Measurements from ENCODE around the gene CHKA. TPM values are rescaled to one million over a fixed set of nuclear protein-coding genes. Genes with fewer than 3 reads are reported as not detected.

Gene CHKA
- total and polyA plus RNA-seq, 2 of the 8 experiments (the other 6 are each of a cell fraction or from before 2014, with no cell fraction given): 61.2 to 86.6 TPM

GRCh38 chr11:68167474-68167873 lies 46.3 kb upstream of the CHKA start:
- WGBS, 2 experiments (ENCODE audit: extremely low coverage in 1 of 2, insufficient coverage in 1 of 2, insufficient read length in 1 of 2, insufficient replicate concordance in 2 of 2, low coverage in 1 of 2, low lambda C conversion rate in 2 of 2, missing lambda C conversion rate in 1 of 2): 96% methylated on average over 6 of the region's 6 CpGs; no CpG with 5 or more reads in 1 of the 2 experiments
- POLR2A ChIA-PET (ENCODE audit: partially characterized antibody): interaction anchor here (0.6 to 1.5 kb wide), 6 partner anchors 10 to 220 kb away, joined by 3 to 4 read pairs (median 3); no protein-coding TSS in a partner anchor
- no peak for TF ChIP-seq RNF2 (IDR thresholded peaks at IDR 0.05; ENCODE audit: borderline replicate concordance, low read depth, low read length, missing control alignments, poor library complexity, severe bottlenecking)
- no peak for TF ChIP-seq SP1 (IDR thresholded peaks at IDR 0.05; ENCODE audit: low read depth, low read length)
- TF ChIP-seq TAF7 (optimal IDR thresholded peaks at IDR 0.05; ENCODE audit: borderline replicate concordance, low read depth, low read length): no peak
- TF ChIP-seq FOSL1 (IDR thresholded peaks at IDR 0.05; ENCODE audit: insufficient read depth, low read depth, low read length): no peak
- TF ChIP-seq GTF2F1 (IDR thresholded peaks at IDR 0.05; ENCODE audit: borderline replicate concordance, low read depth, low read length): no peak
- TF ChIP-seq ASH2L (IDR thresholded peaks at IDR 0.05; ENCODE audit: low read length): no peak
- no peak for TF ChIP-seq CTBP2 (IDR thresholded peaks at IDR 0.05; ENCODE audit: borderline replicate concordance, insufficient read depth, insufficient read length, low read length)
- no peak for TF ChIP-seq USF2 (IDR thresholded peaks at IDR 0.05; ENCODE audit: low read length)
- no peak for TF ChIP-seq HDAC6 (IDR thresholded peaks at IDR 0.05; ENCODE audit: low read depth, low read length)
- no peak for TF ChIP-seq NANOG (IDR thresholded peaks at IDR 0.05; ENCODE audit: insufficient read depth, low read depth, low read length, poor library complexity, severe bottlenecking)
- TF ChIP-seq CBX5 (IDR thresholded peaks at IDR 0.05; ENCODE audit: low read depth, low read length): no peak
- no peak for TF ChIP-seq RFX5 (IDR thresholded peaks at IDR 0.05; ENCODE audit: borderline replicate concordance, low read depth, low read length)

More at GRCh38 chr11:68167474-68167873, 46.3 kb upstream of the CHKA start:
- DNase-seq (ENCODE audit: low read depth in 1 of 2, low spot score in 2 of 2) (no peak), FAIRE-seq (no peak)
- no peak overlapping the region for H2BK12ac ChIP-seq (ENCODE audit: low read depth, low read length)
- CTCF ChIA-PET (ENCODE audit: partially characterized antibody): interaction anchor here (0.7 to 1.4 kb wide), 2 partner anchors 9 to 43 kb away, joined by 3 to 5 read pairs; no protein-coding TSS in a partner anchor
- no peak overlapping the region for H2BK15ac ChIP-seq (ENCODE audit: low read length)
- no peak overlapping the region for H2BK120ac ChIP-seq (replicated peaks; ENCODE audit: low read depth, low read length)
- no peaks in the 10 kb centered on the region for H3K9me3 ChIP-seq (ENCODE audit: insufficient read depth in 2 of 2, low read depth in 1 of 2, low read length in 1 of 2)
- H4K20me1 ChIP-seq (replicated peaks in 1 of 2; ENCODE audit: control insufficient read depth in 1 of 2, insufficient read depth in 2 of 2, low read length in 2 of 2): no peaks in the 10 kb centered on the region
- H3K9ac ChIP-seq (replicated peaks in 1 of 4; ENCODE audit: extremely low read depth in 1 of 4, low read depth in 3 of 4, low read length in 3 of 4): no peak overlapping the region
- no peak overlapping the region for H2BK20ac ChIP-seq (ENCODE audit: low read length)
- no peak overlapping the region for H3K14ac ChIP-seq (ENCODE audit: insufficient read length)
- no peak overlapping the region for H2AFZ ChIP-seq (ENCODE audit: low read length)
- no peaks in the 10 kb centered on the region for H3K27me3 ChIP-seq (replicated peaks in 1 of 4; ENCODE audit: control insufficient read depth in 3 of 4, extremely low read depth in 1 of 4, insufficient read depth in 3 of 4, low read length in 3 of 4)
- no peak overlapping the region for H4K8ac ChIP-seq (ENCODE audit: extremely low read depth, insufficient read depth, low read length)
- no peak overlapping the region for H3K4me2 ChIP-seq (ENCODE audit: insufficient read depth in 1 of 2, low read depth in 2 of 2, low read length in 2 of 2)
- no peak overlapping the region for H2AK5ac ChIP-seq (ENCODE audit: low read depth, low read length)
- no peak overlapping the region for H4K5ac ChIP-seq (ENCODE audit: insufficient read length, low read depth, low read length)
- H3K4ac ChIP-seq (replicated peaks; ENCODE audit: insufficient read length, low read depth, low read length): no peak overlapping the region
- peaks cover 2% of the 10 kb centered on the region; the same call in 1 of the 2 replicates for H3K79me1 ChIP-seq (ENCODE audit: low read depth, low read length)
- H3K4me1 ChIP-seq (replicated peaks in 1 of 4; ENCODE audit: control insufficient read depth in 3 of 4, insufficient read depth in 4 of 4, low read length in 3 of 4): no peaks in the 10 kb centered on the region
- H3K56ac ChIP-seq (replicated peaks; ENCODE audit: insufficient read length, low read depth, low read length): no peak overlapping the region
- no peak overlapping the region for H2BK5ac ChIP-seq (ENCODE audit: low read depth, low read length)
- H3K4me3 ChIP-seq (ENCODE audit: extremely low read depth in 1 of 4, insufficient read depth in 2 of 4, low read depth in 3 of 4, low read length in 4 of 4): no peak overlapping the region
- H4K91ac ChIP-seq (replicated peaks; ENCODE audit: insufficient read length, low read length): no peak overlapping the region
- H3K36me3 ChIP-seq (ENCODE audit: control insufficient read depth in 2 of 4, insufficient read depth in 4 of 4, low read length in 3 of 4): peaks cover 9 to 62% (median 50%) of the 10 kb centered on the region in 4 experiments
- no peaks in the 10 kb centered on the region for H3K23me2 ChIP-seq (ENCODE audit: low read depth, low read length)
- H3K18ac ChIP-seq (ENCODE audit: extremely low read depth, low read length): no peak overlapping the region
- H3K23ac ChIP-seq (ENCODE audit: insufficient read length): no peak overlapping the region
- no peaks in the 10 kb centered on the region for H3K79me2 ChIP-seq (ENCODE audit: control insufficient read depth in 1 of 2, insufficient read depth in 2 of 2, low read length in 2 of 2)
- H3K27ac ChIP-seq (ENCODE audit: low read depth, low read length): no peak overlapping the region

Data from H1 (cell line).